Measurements from ENCODE around the gene LRP8. TPM values are rescaled to one million over a fixed set of nuclear protein-coding genes. Genes with fewer than 3 reads are reported as not detected.

LRP8 gene
- total and polyA plus RNA-seq, 2 donors (not counting 1 experiment from before 2014, with no cell fraction given), result 7.8 to 9.4 TPM

- H3K27ac ChIP-seq (ENCODE audit: low read length in 2 of 2), result no peak overlapping the region
- no peak for DNase-seq
- intact Hi-C loops (cut with micrococcal nuclease), result loop anchor here (5.0 kb wide), 1 partner anchor 476 kb away; no protein-coding TSS in a partner anchor
- peaks cover 0 to 4% of the 10 kb centered on the region in 2 experiments for H3K36me3 ChIP-seq (replicated peaks in 1 of 2; ENCODE audit: control extremely low read depth in 1 of 2, control insufficient read depth in 1 of 2, extremely low read depth in 1 of 2, insufficient read depth in 2 of 2, low read length in 1 of 2)
- H3K4me3 Mint-ChIP-seq, result no peak overlapping the region
- WGBS (ENCODE audit: insufficient coverage), result 97% methylated on average over 42 of the region's 48 CpGs
- no peaks in the 10 kb centered on the region for H3K27me3 ChIP-seq (replicated peaks in 1 of 4; ENCODE audit: control extremely low read depth in 1 of 4, control insufficient read depth in 3 of 4, insufficient read depth in 4 of 4, low read length in 3 of 4)
- H2AFZ ChIP-seq (ENCODE audit: insufficient read depth, low read depth, low read length, poor library complexity, severe bottlenecking), result no peak overlapping the region
- CTCF ChIA-PET, result interaction anchor here (0.5 to 3.8 kb wide), 4 partner anchors 92 to 117 kb away, joined by 3 to 30 read pairs (median 5); no protein-coding TSS in a partner anchor
- no peaks in the 10 kb centered on the region for H4K20me1 ChIP-seq (ENCODE audit: control insufficient read depth, insufficient read depth, low read length, poor library complexity, severe bottlenecking)
- TF ChIP-seq EZH2 (IDR thresholded peaks at IDR 0.05; ENCODE audit: borderline replicate concordance, insufficient read depth, low read depth, low read length, poor library complexity, severe bottlenecking) (no peak), CTCF (IDR thresholded peaks at IDR 0.05) (no peak)
- no peak overlapping the region for H3K9ac ChIP-seq (ENCODE audit: low read length)
- no peaks in the 10 kb centered on the region for H3K4me1 Mint-ChIP-seq
- H3K27ac Mint-ChIP-seq, result no peak overlapping the region
- H3K9me3 Mint-ChIP-seq (ENCODE audit: insufficient read depth), result no peaks in the 10 kb centered on the region
- no peaks in the 10 kb centered on the region for H3K79me2 ChIP-seq (ENCODE audit: control insufficient read depth, insufficient read depth, low read length)
- no peaks in the 10 kb centered on the region for H3K27me3 Mint-ChIP-seq
- POLR2A ChIA-PET, result no interaction called here
- no peak for ATAC-seq (ENCODE audit: low read depth)
- H3K9me3 ChIP-seq (ENCODE audit: control extremely low read depth in 1 of 3, control insufficient read depth in 2 of 3, insufficient read depth in 1 of 3, low read length in 2 of 3), result no peaks in the 10 kb centered on the region
- no peak overlapping the region for H3K4me2 ChIP-seq (replicated peaks; ENCODE audit: low read depth, low read length, poor library complexity, severe bottlenecking)
- no peaks in the 10 kb centered on the region for H3K4me1 ChIP-seq (ENCODE audit: control insufficient read depth in 2 of 2, insufficient read depth in 2 of 2, low read length in 2 of 2)
- H3K4me3 ChIP-seq (ENCODE audit: control extremely low read depth in 1 of 5, extremely low read depth in 1 of 5, insufficient read depth in 1 of 5, low read depth in 2 of 5, low read length in 4 of 5), result no peak overlapping the region
Measured at GRCh38 chr1:53276153-53276901, 51.5 kb downstream of the LRP8 start.

DNA sequence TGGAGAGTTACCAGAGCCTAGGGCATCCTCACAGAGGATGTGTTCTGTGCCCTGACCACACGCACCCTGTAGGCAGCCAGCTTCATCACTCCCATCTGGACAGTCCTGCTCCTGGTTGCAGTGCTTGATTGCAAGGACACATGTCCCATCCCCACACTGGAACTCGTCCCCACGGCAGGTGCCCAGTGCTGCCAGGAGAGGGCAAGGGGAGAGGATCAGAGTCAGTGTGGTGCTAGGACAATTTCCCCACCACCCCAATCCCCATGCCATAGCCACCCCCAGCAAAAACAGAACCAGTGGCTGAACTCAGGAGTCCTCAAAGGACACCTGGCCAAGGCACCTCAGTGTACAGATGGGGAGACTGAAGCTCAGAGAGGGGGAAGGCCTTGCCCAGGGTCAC is 52.3 kb downstream of the LRP8 start:
- DNase-seq (no peak), ATAC-seq (ENCODE audit: low read depth) (no peak)
- no peak overlapping the region for H3K4me3 Mint-ChIP-seq
- no peaks in the 10 kb centered on the region for H3K4me1 Mint-ChIP-seq
- POLR2A ChIA-PET, result no interaction called here
- Histone ChIP-seq H3K27me3 (replicated peaks in 1 of 4; ENCODE audit: control extremely low read depth in 1 of 4, control insufficient read depth in 3 of 4, insufficient read depth in 4 of 4, low read length in 3 of 4) (no peaks in the 10 kb centered on the region), H3K36me3 (replicated peaks in 1 of 2; ENCODE audit: control extremely low read depth in 1 of 2, control insufficient read depth in 1 of 2, extremely low read depth in 1 of 2, insufficient read depth in 2 of 2, low read length in 1 of 2) (peaks cover 0 to 4% of the 10 kb centered on the region in 2 experiments), H3K4me3 (ENCODE audit: control extremely low read depth in 1 of 5, extremely low read depth in 1 of 5, insufficient read depth in 1 of 5, low read depth in 2 of 5, low read length in 4 of 5) (no peak overlapping the region), H3K4me2 (replicated peaks; ENCODE audit: low read depth, low read length, poor library complexity, severe bottlenecking) (no peak overlapping the region), H3K79me2 (ENCODE audit: control insufficient read depth, insufficient read depth, low read length) (no peaks in the 10 kb centered on the region), H3K9me3 (ENCODE audit: control extremely low read depth in 1 of 3, control insufficient read depth in 2 of 3, insufficient read depth in 1 of 3, low read length in 2 of 3) (no peaks in the 10 kb centered on the region), H3K27ac (ENCODE audit: low read length in 2 of 2) (no peak overlapping the region), H4K20me1 (ENCODE audit: control insufficient read depth, insufficient read depth, low read length, poor library complexity, severe bottlenecking) (no peaks in the 10 kb centered on the region), H3K4me1 (ENCODE audit: control insufficient read depth in 2 of 2, insufficient read depth in 2 of 2, low read length in 2 of 2) (peaks cover 0 to 2% of the 10 kb centered on the region in 2 donors), H3K9ac (ENCODE audit: low read length) (no peak overlapping the region), H2AFZ (ENCODE audit: insufficient read depth, low read depth, low read length, poor library complexity, severe bottlenecking) (no peak overlapping the region)
- intact Hi-C loops (cut with micrococcal nuclease), result loop anchor here (5.0 kb wide), 1 partner anchor 477 kb away; no protein-coding TSS in a partner anchor
- 100% methylated on average over 1 of the region's 3 CpGs for WGBS (ENCODE audit: insufficient coverage)
- TF ChIP-seq CTCF (IDR thresholded peaks at IDR 0.05), result no peak
- no peak for TF ChIP-seq EZH2 (IDR thresholded peaks at IDR 0.05; ENCODE audit: borderline replicate concordance, insufficient read depth, low read depth, low read length, poor library complexity, severe bottlenecking)
- no peaks in the 10 kb centered on the region for H3K9me3 Mint-ChIP-seq (ENCODE audit: insufficient read depth)
- no peak overlapping the region for H3K27ac Mint-ChIP-seq
- CTCF ChIA-PET, result interaction anchor here (1.1 to 3.8 kb wide), 3 partner anchors 109 to 117 kb away, joined by 4 to 30 read pairs (median 6); no protein-coding TSS in a partner anchor
- no peaks in the 10 kb centered on the region for H3K27me3 Mint-ChIP-seq

Measured in B cell (primary cell).